HepG2 (cell line): ENCODE measurements around the gene FAM117B. TPM values are rescaled to one million over a fixed set of nuclear protein-coding genes. Genes with fewer than 3 reads are reported as not detected.

Experiments
- ATAC-seq: fragments of 200-7000 bp; cut with Tn5 transposase; 3 replicates; pipeline ENCODE4 v1.9.1; 2020; ENCODE audit warnings: mild to moderate bottlenecking, moderate library complexity
- BruUV-seq: library from RNA; stranded (reverse); fragments of 400-500 nt; replicated peaks from 2 replicates; lab custom pipeline; 2021; lab: Mats Ljungman, UMichigan
- CTCF ChIA-PET: fragments of 300-600 bp; formaldehyde crosslinking; extraction: SDS; loops from one replicate; lab custom pipeline; 2021; ENCODE audit warnings: low total read pairs, inconsistent platforms, low intra/inter-chr PET ratio; lab: Yijun Ruan, JAX
- POLR2A ChIA-PET: fragments of 350-600 bp; sonication (Branson Sonifier 250); formaldehyde crosslinking; loops from one replicate; lab custom pipeline; 2020; ENCODE audit warnings: antibody characterized with exemption, inconsistent platforms; lab: Yijun Ruan, JAX
- DNase-seq: peaks from one replicate; pipeline ENCODE4 v3.0.0-alpha.2; 2015; ENCODE audit warnings: low spot score
- FAIRE-seq: peaks from 3 replicates; lab custom pipeline; 2011; peaks lifted over from hg19 to GRCh38; lab: Jason Lieb, UNC
- H2AFZ ChIP-seq: one replicate; pipeline ENCODE4 v1.6.1; 2011; ENCODE audit warnings: low read length, inconsistent platforms
- H3K27ac ChIP-seq: fragments of 300-600 bp; 3 replicates; pipeline ENCODE4 v1.8.0; 2011; ENCODE audit warnings: mixed run types, mild to moderate bottlenecking, mixed read lengths, low read length, inconsistent platforms; ENCODE audit not compliant: insufficient read depth; ENCODE audit errors: extremely low read length
- H3K27me3 ChIP-seq, 2 experiments: fragments of 200-600 bp in 1 of 2; 2 replicates in 1 of 2; 3 replicates in 1 of 2; pipeline versions ENCODE4 v1.6.0 to v1.8.0; 2011; ENCODE audit warnings: low read length in 2 of 2, mild to moderate bottlenecking in 2 of 2, moderate library complexity in 2 of 2, inconsistent platforms in 1 of 2; ENCODE audit not compliant: insufficient read depth in 2 of 2, control insufficient read depth in 1 of 2
- H3K36me3 ChIP-seq, 2 experiments: fragments of 200-600 bp in 1 of 2; replicated peaks in 1 of 2; 2 replicates in 1 of 2; 3 replicates in 1 of 2; pipeline versions ENCODE4 v1.5.1 to v1.8.0; 2011; ENCODE audit warnings: low read length in 2 of 2, inconsistent platforms in 1 of 2; ENCODE audit not compliant: insufficient read depth in 2 of 2, control insufficient read depth in 1 of 2
- H3K4me1 ChIP-seq: 2 replicates; pipeline ENCODE4 v1.5.1; 2012; ENCODE audit warnings: low read length, inconsistent platforms; ENCODE audit not compliant: insufficient read depth
- H3K4me2 ChIP-seq: 2 replicates; pipeline ENCODE4 v1.6.0; 2011; ENCODE audit warnings: low read depth, low read length, inconsistent platforms
- H3K4me3 ChIP-seq, 3 experiments: fragments of 200-600 bp in 1 of 3; sonication (generic), shearing (Covaris generic) in 1 of 3; replicated peaks in 1 of 3; 2 replicates each; pipeline ENCODE4 v1.5.1; 2011 to 2016; ENCODE audit warnings: low read length in 3 of 3, inconsistent platforms in 2 of 3, low read depth in 2 of 3, mild to moderate bottlenecking in 2 of 3, control low read depth in 1 of 3, mixed read lengths in 1 of 3; ENCODE audit not compliant: insufficient read depth in 1 of 3
- H3K79me2 ChIP-seq: one replicate; pipeline ENCODE4 v1.6.1; 2011; ENCODE audit warnings: low read length, inconsistent platforms; ENCODE audit not compliant: insufficient read depth
- H3K9ac ChIP-seq: 2 replicates; pipeline ENCODE4 v1.6.0; 2011; ENCODE audit warnings: mild to moderate bottlenecking, low read depth, low read length, inconsistent platforms; ENCODE audit not compliant: insufficient read depth
- H3K9me3 ChIP-seq: 2 replicates; pipeline ENCODE4 v1.5.1; 2012; ENCODE audit warnings: mild to moderate bottlenecking, low read length
- H4K20me1 ChIP-seq: 2 replicates; pipeline ENCODE4 v1.6.0; 2011; ENCODE audit warnings: inconsistent platforms, mild to moderate bottlenecking, low read length, moderate library complexity; ENCODE audit not compliant: insufficient read depth
- CCAR2 ChIP-seq: fragments of 200-400 bp; formaldehyde crosslinking; optimal IDR thresholded peaks from 2 replicates; pipeline ENCODE3; 2018; ENCODE audit warnings: low read depth, mild to moderate bottlenecking, low read length, moderate library complexity
- ERF ChIP-seq: IDR thresholded peaks from 2 replicates; pipeline ENCODE4 v1.6.1; 2018; ENCODE audit warnings: missing biosample characterization, missing genetic modification reagents
- FOXA1 ChIP-seq, 2 experiments: fragments of 450-650 bp in 1 of 2; sonication (generic) in 1 of 2; formaldehyde crosslinking in 1 of 2; IDR thresholded peaks; 2 replicates each; pipeline versions ENCODE4 v1.4.0 to v1.6.1; 2016 to 2020; ENCODE audit warnings: missing genetic modification reagents in 1 of 2
- HMGA1 ChIP-seq: sonication (generic); formaldehyde crosslinking; conservative IDR thresholded peaks from 2 replicates; pipeline ENCODE4 v1.4.0; 2020; ENCODE audit warnings: missing genetic modification reagents
- HNRNPH1 ChIP-seq: fragments of 200-400 bp; formaldehyde crosslinking; optimal IDR thresholded peaks from 2 replicates; pipeline ENCODE3; 2017; ENCODE audit warnings: mild to moderate bottlenecking, low read depth, low read length
- KDM1A ChIP-seq: IDR thresholded peaks from 2 replicates; pipeline ENCODE4 v1.6.1; 2016; ENCODE audit warnings: missing compliant biosample characterization
- MEIS1 ChIP-seq: sonication (generic); formaldehyde crosslinking; IDR thresholded peaks from 2 replicates; pipeline ENCODE4 v1.9.0; 2021; ENCODE audit warnings: mild to moderate bottlenecking, missing genetic modification reagents, moderate library complexity, borderline replicate concordance
- MTERF4 ChIP-seq: sonication (generic); formaldehyde crosslinking; IDR thresholded peaks from 2 replicates; pipeline ENCODE4 v1.8.0; 2023; ENCODE audit warnings: mild to moderate bottlenecking, missing genetic modification reagents
- MYC ChIP-seq: sonication (generic); formaldehyde crosslinking; IDR thresholded peaks from 2 replicates; pipeline ENCODE4 v1.9.0; 2021; ENCODE audit warnings: missing genetic modification reagents, borderline replicate concordance
- PHB2 ChIP-seq: fragments of 450-650 bp; IDR thresholded peaks from 2 replicates; pipeline ENCODE4 v1.6.1; 2018; ENCODE audit not compliant: partially characterized antibody
- SIX4 ChIP-seq: sonication (generic); formaldehyde crosslinking; IDR thresholded peaks from 2 replicates; pipeline ENCODE4 v1.4.0; 2020; ENCODE audit warnings: missing genetic modification reagents
- SP2 ChIP-seq: sonication (generic); formaldehyde crosslinking; IDR thresholded peaks from 2 replicates; pipeline ENCODE4 v1.5.1; 2020; ENCODE audit warnings: mild to moderate bottlenecking, missing genetic modification reagents
- TAF1 ChIP-seq: sonication (generic); formaldehyde crosslinking; IDR thresholded peaks from 2 replicates; pipeline ENCODE4 v1.4.0; 2020; ENCODE audit warnings: missing genetic modification reagents
- TAF15 ChIP-seq: fragments of 200-400 bp; formaldehyde crosslinking; IDR thresholded peaks from one replicate; pipeline ENCODE4 v1.6.1; 2018; ENCODE audit warnings: mild to moderate bottlenecking, low read depth, low read length; ENCODE audit not compliant: poor library complexity, severe bottlenecking
- TARDBP ChIP-seq: sonication (generic); formaldehyde crosslinking; IDR thresholded peaks from 2 replicates; pipeline ENCODE4 v1.8.0; 2022; ENCODE audit warnings: mild to moderate bottlenecking, missing genetic modification reagents
- YEATS2 ChIP-seq: sonication (generic); formaldehyde crosslinking; IDR thresholded peaks from 2 replicates; pipeline ENCODE4 v1.4.0; 2020; ENCODE audit warnings: missing genetic modification reagents, borderline replicate concordance
- ZBTB2 ChIP-seq: sonication (generic); formaldehyde crosslinking; IDR thresholded peaks from 2 replicates; pipeline ENCODE4 v1.8.0; 2022; ENCODE audit warnings: low read depth, missing genetic modification reagents
- ZNF10 ChIP-seq: sonication (generic); formaldehyde crosslinking; IDR thresholded peaks from 2 replicates; pipeline ENCODE4 v1.4.0; 2020; ENCODE audit warnings: mild to moderate bottlenecking, low read depth, missing genetic modification reagents, borderline replicate concordance
- ZNF607 ChIP-seq: sonication (generic); formaldehyde crosslinking; IDR thresholded peaks from 2 replicates; pipeline ENCODE4 v1.5.1; 2020; ENCODE audit warnings: missing genetic modification reagents, mild to moderate bottlenecking, borderline replicate concordance
- ZNF839 ChIP-seq: sonication (generic); formaldehyde crosslinking; IDR thresholded peaks from 2 replicates; pipeline ENCODE4 v1.4.0; 2020; ENCODE audit warnings: missing genetic modification reagents, mild to moderate bottlenecking, borderline replicate concordance
- ZSCAN22 ChIP-seq: sonication (generic); formaldehyde crosslinking; IDR thresholded peaks from 2 replicates; pipeline ENCODE4 v1.4.0; 2020; ENCODE audit warnings: mild to moderate bottlenecking, missing genetic modification reagents
- ZZZ3 ChIP-seq: sonication (generic); formaldehyde crosslinking; IDR thresholded peaks from 2 replicates; pipeline ENCODE4 v1.4.0; 2020; ENCODE audit warnings: missing genetic modification reagents, mild to moderate bottlenecking, borderline replicate concordance
- WGBS: methylation state at CpG from one replicate; pipeline ENCODE4 v1.1.6; 2017; ENCODE audit warnings: low lambda C conversion rate; 5-methylcytosine and 5-hydroxymethylcytosine counted together
- in situ Hi-C: cut with HindIII; loops from 2 replicates; pipeline ENCODE4 v1.10.0; 2017; ENCODE audit warnings: low pct_unique_long_range_greater_than_20kb; ENCODE audit not compliant: extremely low pct_ligation_motif_present
- intact Hi-C: fragments of 100-400 bp; cut with micrococcal nuclease; formaldehyde crosslinking; loops from one replicate; pipeline ENCODE4 v1.10.0; 2022; ENCODE audit not compliant: unreplicated experiment
- polyA plus RNA-seq, 8 experiments: library from polyadenylated mRNA; depleted of rRNA in 3 of 8; stranded (reverse) in 7 of 8; unstranded in 1 of 8; fragments of >200 nt; fragmentation: Illumina TruSeq in 4 of 8; extraction: Trizol in 4 of 8; gene quantifications; 2 replicates each; pipeline versions ENCODE4 v1.2.1 to v1.2.3, GENCODE V29; 2011 to 2016; ENCODE audit warnings: low read depth in 4 of 8, missing spikeins in 1 of 8, mixed read lengths in 1 of 8; ENCODE audit not compliant: insufficient read depth in 1 of 8
- total RNA-seq, 5 experiments: library from RNA; depleted of rRNA; stranded (reverse); fragments of >200 nt; fragmentation: Illumina TruSeq; extraction: Trizol; gene quantifications; 2 replicates each; pipeline ENCODE4 v1.2.3, GENCODE V29; 2016; ENCODE audit warnings: low read depth in 1 of 5

Gene FAM117B
- total and polyA plus RNA-seq, 2 of the 13 experiments (the other 11 are each of a cell fraction or from before 2014, with no cell fraction given) = 5.8 to 11.0 TPM

- TF ChIP-seq ZZZ3 (CRISPR knock-in tag) = no peak
- no peak for TF ChIP-seq ZSCAN22 (CRISPR knock-in tag)
- TF ChIP-seq HMGA1 (CRISPR knock-in tag) = no peak
- no peak for TF ChIP-seq ERF (CRISPR knock-in tag)
- TF ChIP-seq ZNF839 (CRISPR knock-in tag) = no peak
- no peak for TF ChIP-seq TAF1 (CRISPR knock-in tag)
- TF ChIP-seq TARDBP (CRISPR knock-in tag) = no peak
- no peak for TF ChIP-seq ZBTB2
- no peak for TF ChIP-seq ZNF607 (CRISPR knock-in tag)
- TF ChIP-seq, all 625 proteins: peak for 0
Observed at GRCh38 chr2:202638721-202639120, 4.0 kb downstream of the FAM117B start (continued).

GRCh38 chr2:202639231-202639630 lies 4.5 kb downstream of the FAM117B start:
- FAIRE-seq = no peak
- POLR2A ChIA-PET = no interaction called here
- intact Hi-C loops = loop anchor here (10.0 kb wide), 1 partner anchor 376 kb away; the partner anchor contains the start of gene NBEAL1
- TF ChIP-seq SIX4 (CRISPR knock-in tag) (no peak), FOXA1 (IDR thresholded peaks at IDR 0.05) (no peak), FOXA1 (CRISPR knock-in tag; IDR thresholded peaks at IDR 0.05) (no peak), ZNF10 (CRISPR knock-in tag) (no peak), MYC (CRISPR knock-in tag) (no peak), HNRNPH1 (no peak), PHB2 (no peak), KDM1A (CRISPR knock-in tag) (no peak), MTERF4 (CRISPR knock-in tag) (no peak), TAF15 (no peak), CCAR2 (no peak), YEATS2 (CRISPR knock-in tag) (no peak), MEIS1 (no peak), SP2 (CRISPR knock-in tag) (no peak)

More at GRCh38 chr2:202639231-202639630, 4.5 kb downstream of the FAM117B start:
- H3K9me3 ChIP-seq = no peaks in the 10 kb centered on the region
- H3K27ac ChIP-seq = no peak overlapping the region
- WGBS = 95% methylated on average over 3 of the region's 3 CpGs
- H3K79me2 ChIP-seq = peaks cover 79% of the 10 kb centered on the region
- BruUV-seq = no TSS peak
- CTCF ChIA-PET = no interaction called here
- no peak overlapping the region for H2AFZ ChIP-seq
- no peaks in the 10 kb centered on the region; a peak in 1 of 5 replicates for H3K36me3 ChIP-seq
- no peaks in the 10 kb centered on the region; a peak in 1 of 5 replicates for H3K27me3 ChIP-seq
- H3K4me1 ChIP-seq = peaks cover 42% of the 10 kb centered on the region
- no peak overlapping the region for H3K9ac ChIP-seq
- no peak overlapping the region for H3K4me3 ChIP-seq
- in situ Hi-C loops = no loop called here
- no peak for ATAC-seq
- H4K20me1 ChIP-seq = peaks cover 55% of the 10 kb centered on the region
- no peak overlapping the region; the same call in 1 of the 2 replicates for H3K4me2 ChIP-seq
- no peak for DNase-seq
